ENCODE data around the gene RAD18. TPM values are rescaled to one million over a fixed set of nuclear protein-coding genes. Genes with fewer than 3 reads are reported as not detected.

Gene RAD18
- total and polyA plus RNA-seq, 2 experiments from 2014 or later: 6.0 to 6.5 TPM

- 91% methylated on average over 16 of the region's 16 CpGs for WGBS (ENCODE audit: low lambda C conversion rate, missing lambda C conversion rate)
- Histone ChIP-seq H4K20me1 (ENCODE audit: insufficient read depth, poor library complexity, severe bottlenecking) (no peaks in the 10 kb centered on the region), H2AFZ (no peak overlapping the region), H3K9me2 (replicated peaks; ENCODE audit: insufficient read depth) (no peaks in the 10 kb centered on the region), H3K27me3 (no peaks in the 10 kb centered on the region), H3K4me1 (ENCODE audit: insufficient read depth) (no peaks in the 10 kb centered on the region), H3K36me3 (replicated peaks; ENCODE audit: insufficient read depth, low read depth) (no peaks in the 10 kb centered on the region), H3K4me2 (no peak overlapping the region), H3K27ac (no peak overlapping the region), H3K4me3 (no peak overlapping the region), H3K79me2 (no peaks in the 10 kb centered on the region), H3K9me3 (ENCODE audit: low read depth) (no peaks in the 10 kb centered on the region)
- no peak for TF ChIP-seq EZH2 (IDR thresholded peaks at IDR 0.05; ENCODE audit: borderline replicate concordance)
- TF ChIP-seq EZH2phosphoT487 (IDR thresholded peaks at IDR 0.05; ENCODE audit: low read depth, severe bottlenecking, unreplicated experiment): no peak
- TF ChIP-seq CTCF (IDR thresholded peaks at IDR 0.05; ENCODE audit: poor library complexity): no peak
- no peak for DNase-seq (ENCODE audit: low spot score)
These were observed 98.6 kb downstream of the RAD18 start for GRCh38 chr3:8864402-8865350.

GRCh38 chr3:8863891-8864290 is 99.4 kb downstream of the RAD18 start:
- no peak overlapping the region for H2AFZ ChIP-seq
- no peak for TF ChIP-seq CTCF (IDR thresholded peaks at IDR 0.05; ENCODE audit: poor library complexity)
- no peak for TF ChIP-seq EZH2 (IDR thresholded peaks at IDR 0.05; ENCODE audit: borderline replicate concordance)
- no peak for TF ChIP-seq EZH2phosphoT487 (IDR thresholded peaks at IDR 0.05; ENCODE audit: low read depth, severe bottlenecking, unreplicated experiment)
- no peaks in the 10 kb centered on the region for H3K9me3 ChIP-seq (ENCODE audit: low read depth)
- no peaks in the 10 kb centered on the region for H3K9me2 ChIP-seq (replicated peaks; ENCODE audit: insufficient read depth)
- H3K27ac ChIP-seq: no peak overlapping the region
- no peak for DNase-seq (ENCODE audit: low spot score)
- 94% methylated on average over 4 of the region's 4 CpGs for WGBS (ENCODE audit: low lambda C conversion rate, missing lambda C conversion rate)
- H3K27me3 ChIP-seq: no peaks in the 10 kb centered on the region
- no peaks in the 10 kb centered on the region for H4K20me1 ChIP-seq (ENCODE audit: insufficient read depth, poor library complexity, severe bottlenecking)
- H3K36me3 ChIP-seq (replicated peaks; ENCODE audit: insufficient read depth, low read depth): no peaks in the 10 kb centered on the region
- no peak overlapping the region for H3K4me2 ChIP-seq
- no peaks in the 10 kb centered on the region for H3K4me1 ChIP-seq (ENCODE audit: insufficient read depth)
- H3K4me3 ChIP-seq: no peak overlapping the region
- H3K79me2 ChIP-seq: no peaks in the 10 kb centered on the region

GRCh38 chr3:8857720-8858367 is 105.4 kb downstream of the RAD18 start:
- no peak overlapping the region for H2AFZ ChIP-seq
- H3K9me3 ChIP-seq (ENCODE audit: low read depth): no peaks in the 10 kb centered on the region
- no peak overlapping the region for H3K4me2 ChIP-seq
- no peaks in the 10 kb centered on the region for H3K27me3 ChIP-seq
- H3K4me3 ChIP-seq: no peak overlapping the region
- H4K20me1 ChIP-seq (ENCODE audit: insufficient read depth, poor library complexity, severe bottlenecking): no peaks in the 10 kb centered on the region
- H3K36me3 ChIP-seq (replicated peaks; ENCODE audit: insufficient read depth, low read depth): no peaks in the 10 kb centered on the region
- no peaks in the 10 kb centered on the region for H3K9me2 ChIP-seq (replicated peaks; ENCODE audit: insufficient read depth)
- WGBS (ENCODE audit: low lambda C conversion rate, missing lambda C conversion rate): 97% methylated on average over 8 of the region's 8 CpGs
- TF ChIP-seq EZH2phosphoT487 (IDR thresholded peaks at IDR 0.05; ENCODE audit: low read depth, severe bottlenecking, unreplicated experiment): no peak
- no peak for TF ChIP-seq CTCF (IDR thresholded peaks at IDR 0.05; ENCODE audit: poor library complexity)
- H3K27ac ChIP-seq: no peak overlapping the region
- no peaks in the 10 kb centered on the region for H3K4me1 ChIP-seq (ENCODE audit: insufficient read depth)
- H3K79me2 ChIP-seq: no peaks in the 10 kb centered on the region
- DNase-seq (ENCODE audit: low spot score): no peak

All from hepatocyte (in vitro differentiated cells).